ENCODE data around the gene ARHGEF4.
"Not testable (repeated sequence)": the region's sequence is repeated elsewhere in the genome, so short reads cannot be mapped to it uniquely, and the experiment has no call there.

ARHGEF4 gene

DNA sequence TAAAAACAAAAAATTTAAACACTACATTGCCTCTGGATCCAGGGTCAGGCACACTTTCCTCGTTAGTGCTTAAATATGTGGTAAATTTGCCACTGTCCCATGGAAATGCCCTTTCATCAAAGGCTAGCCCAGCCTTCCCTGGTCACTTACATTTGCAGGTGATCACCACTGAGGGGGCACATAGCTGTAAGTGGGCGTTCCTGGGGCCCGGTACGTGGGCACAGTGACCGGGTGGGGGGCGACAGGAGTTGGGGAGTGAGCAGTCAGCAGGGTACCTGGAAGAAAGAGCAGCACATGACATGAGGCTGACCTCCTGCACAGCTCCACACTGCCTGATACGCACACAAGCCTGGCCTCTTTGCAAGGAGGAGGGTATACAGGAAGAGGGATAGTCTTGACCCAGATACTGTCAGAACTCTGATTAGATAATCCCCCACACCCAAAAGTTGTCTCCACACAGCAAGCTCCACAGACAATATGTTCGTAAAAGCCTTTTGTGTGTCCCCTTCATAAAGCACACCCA, 216.1 kb downstream of the ARHGEF4 start:
- no peak for DNase-seq (ENCODE audit: low read depth)

DNA sequence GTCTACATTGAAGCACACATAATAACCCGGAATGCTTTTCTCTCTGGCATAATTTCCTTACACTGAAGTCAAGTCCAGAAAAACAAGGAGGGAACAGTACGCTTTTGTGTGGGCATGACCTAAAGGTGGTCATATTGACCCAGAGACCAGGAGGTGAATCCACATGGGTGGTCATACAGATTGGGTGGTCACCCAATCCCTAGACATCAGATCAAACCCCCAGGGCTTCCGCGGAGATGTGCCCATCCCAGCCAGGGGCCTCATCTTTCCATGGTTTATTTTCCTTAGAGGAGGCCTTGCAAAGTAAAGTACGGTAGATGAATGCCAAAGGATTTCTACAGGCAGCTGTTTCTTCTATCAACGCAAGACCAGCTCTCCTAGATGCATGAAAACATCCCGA, 217.8 kb downstream of the ARHGEF4 start:
- no peak for DNase-seq (ENCODE audit: low read depth)

DNA sequence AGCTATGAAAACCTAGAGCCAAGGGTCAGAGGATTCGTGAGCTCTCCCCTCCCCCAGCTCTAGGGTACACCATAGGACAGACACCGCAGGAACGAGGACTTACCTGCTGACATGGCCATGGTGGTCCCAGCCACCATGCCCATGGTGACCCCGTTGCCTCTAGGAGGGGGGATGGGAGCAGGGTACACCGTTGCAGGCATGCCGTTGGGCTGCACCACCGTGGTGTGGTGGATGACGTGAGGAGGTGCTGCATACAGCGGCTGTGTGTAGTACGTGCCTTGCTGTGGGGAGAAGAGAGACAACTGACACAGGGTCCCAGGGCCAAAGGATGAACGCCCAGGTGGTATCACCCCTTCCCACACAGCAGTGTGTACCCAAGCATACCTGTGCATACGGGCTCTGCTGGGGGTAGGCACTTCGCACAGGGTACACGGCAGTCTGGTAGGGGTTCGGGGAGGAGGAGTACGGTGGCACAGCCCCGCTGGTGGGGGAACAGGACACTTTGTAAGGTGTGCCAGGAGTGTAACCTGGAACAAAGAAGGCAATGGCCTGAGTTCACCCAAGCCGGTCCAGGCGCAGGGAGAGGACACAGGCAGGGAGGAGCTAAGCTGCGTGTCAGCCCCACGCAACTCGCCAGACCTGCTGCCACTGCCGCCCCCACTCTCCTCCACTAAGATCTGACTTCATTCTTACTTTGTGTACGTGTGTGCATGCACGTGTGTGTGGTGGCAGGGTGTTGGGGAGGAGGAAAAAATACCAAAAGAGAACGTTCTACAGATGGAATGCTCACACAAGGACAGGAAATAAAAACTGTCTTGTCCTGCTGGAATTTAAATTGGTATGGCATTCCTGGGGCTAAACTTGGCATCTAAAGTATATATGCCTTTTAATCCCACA, 218.7 kb downstream of the ARHGEF4 start:
- no peak for DNase-seq (ENCODE audit: low read depth)

DNA sequence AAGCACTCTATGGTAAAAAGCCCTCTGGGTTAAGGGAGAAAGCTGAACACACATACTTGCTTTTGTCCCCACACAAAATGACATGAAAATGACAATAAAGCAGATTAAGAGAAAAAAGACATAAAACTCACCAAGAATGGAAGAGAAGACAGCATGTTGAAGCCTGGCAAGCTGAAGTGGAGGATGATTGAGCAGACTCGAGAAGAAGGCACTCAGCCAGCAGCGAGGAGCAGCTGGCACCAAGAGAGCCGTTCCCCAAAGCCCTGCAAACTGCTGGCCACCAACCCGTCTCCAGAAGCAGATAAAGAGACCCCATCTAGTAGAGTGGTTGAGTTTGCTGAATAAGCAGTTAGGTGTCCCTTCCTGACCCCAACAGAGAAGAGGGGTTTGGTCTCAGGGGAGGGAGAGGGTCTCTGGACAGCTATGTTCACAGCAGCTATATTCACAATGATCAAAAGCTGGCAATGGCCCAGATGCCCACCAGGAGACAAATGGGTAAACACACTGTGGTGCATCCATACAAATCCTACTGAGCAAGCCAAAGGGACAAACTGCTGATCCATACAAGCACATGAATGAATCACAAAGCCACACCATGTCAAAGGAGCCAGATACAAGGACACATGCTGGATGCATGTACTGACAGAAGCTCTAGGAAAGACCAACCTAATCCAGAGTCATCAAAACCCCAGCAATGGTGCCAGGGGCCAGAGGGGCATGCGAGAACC, 219.7 kb downstream of the ARHGEF4 start:
- no peak for DNase-seq (ENCODE audit: low read depth)

DNA sequence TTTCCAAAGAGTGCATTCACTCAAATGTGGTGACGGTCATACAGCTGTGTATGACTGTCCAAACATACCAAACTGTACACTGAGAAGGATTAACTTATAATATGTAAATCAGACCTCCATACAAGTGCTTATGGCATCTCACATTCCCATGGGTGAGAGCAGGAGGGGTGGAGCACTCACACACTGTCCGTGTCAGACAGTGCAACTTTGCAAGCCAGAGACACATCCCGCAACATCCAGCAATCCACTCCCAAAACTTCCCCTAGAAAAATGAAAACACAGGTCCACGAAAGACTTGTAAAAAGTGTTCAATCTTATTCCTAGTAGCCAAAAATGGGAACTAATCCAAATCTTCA, 220.2 kb downstream of the ARHGEF4 start:
- DNase-seq (ENCODE audit: low read depth), result no peak

DNA sequence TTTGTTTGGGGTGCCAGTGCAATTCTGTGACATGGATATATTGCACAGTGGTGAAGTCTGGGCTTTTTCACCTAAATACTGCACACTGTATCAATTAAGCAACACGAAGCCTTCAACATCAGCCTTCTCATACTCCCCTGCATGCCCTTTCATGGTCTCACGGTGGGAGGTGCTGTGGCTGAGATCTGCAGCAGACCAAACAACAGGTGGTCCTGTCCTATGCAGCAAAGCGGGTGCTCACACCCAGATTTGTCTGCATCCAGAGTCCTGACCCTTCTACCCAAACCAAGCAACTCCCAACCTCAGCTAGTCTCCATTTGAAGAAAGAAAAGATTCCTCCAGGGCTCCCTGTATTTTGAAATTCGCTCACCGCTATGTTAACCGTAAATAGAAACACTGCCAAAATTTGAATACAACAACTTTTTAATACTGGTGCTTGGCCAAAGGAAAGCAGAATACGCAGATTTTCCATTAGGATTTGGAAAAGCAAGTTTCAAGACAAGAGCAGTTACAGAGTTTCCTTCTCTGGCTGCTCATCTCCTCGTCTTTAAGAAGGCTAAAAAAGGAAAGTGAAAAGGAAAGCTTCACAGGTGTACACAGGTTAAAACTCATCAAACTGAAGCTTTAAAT, 221.6 kb downstream of the ARHGEF4 start:
- DNase-seq (ENCODE audit: low read depth), result no peak

DNA sequence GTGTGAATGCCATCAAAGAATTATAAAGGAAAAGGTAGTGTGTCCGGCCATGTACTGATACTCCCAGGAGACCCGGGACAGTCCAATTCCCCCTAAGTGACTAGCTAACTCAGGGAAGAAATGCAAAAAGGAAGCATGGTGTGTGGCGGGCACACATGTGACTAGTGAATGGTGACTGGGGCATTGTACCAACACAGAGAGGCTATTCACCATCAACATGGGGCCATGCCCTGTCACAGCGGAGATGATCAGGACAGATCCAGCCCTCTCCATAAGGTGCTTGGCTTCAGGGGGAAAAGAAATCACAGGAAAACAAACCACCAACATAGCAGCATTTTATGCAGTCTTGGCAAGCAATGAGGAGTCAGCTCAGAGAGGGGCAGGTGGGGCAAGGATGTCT, 222.2 kb downstream of the ARHGEF4 start:
- DNase-seq (ENCODE audit: low read depth), result no peak

DNA sequence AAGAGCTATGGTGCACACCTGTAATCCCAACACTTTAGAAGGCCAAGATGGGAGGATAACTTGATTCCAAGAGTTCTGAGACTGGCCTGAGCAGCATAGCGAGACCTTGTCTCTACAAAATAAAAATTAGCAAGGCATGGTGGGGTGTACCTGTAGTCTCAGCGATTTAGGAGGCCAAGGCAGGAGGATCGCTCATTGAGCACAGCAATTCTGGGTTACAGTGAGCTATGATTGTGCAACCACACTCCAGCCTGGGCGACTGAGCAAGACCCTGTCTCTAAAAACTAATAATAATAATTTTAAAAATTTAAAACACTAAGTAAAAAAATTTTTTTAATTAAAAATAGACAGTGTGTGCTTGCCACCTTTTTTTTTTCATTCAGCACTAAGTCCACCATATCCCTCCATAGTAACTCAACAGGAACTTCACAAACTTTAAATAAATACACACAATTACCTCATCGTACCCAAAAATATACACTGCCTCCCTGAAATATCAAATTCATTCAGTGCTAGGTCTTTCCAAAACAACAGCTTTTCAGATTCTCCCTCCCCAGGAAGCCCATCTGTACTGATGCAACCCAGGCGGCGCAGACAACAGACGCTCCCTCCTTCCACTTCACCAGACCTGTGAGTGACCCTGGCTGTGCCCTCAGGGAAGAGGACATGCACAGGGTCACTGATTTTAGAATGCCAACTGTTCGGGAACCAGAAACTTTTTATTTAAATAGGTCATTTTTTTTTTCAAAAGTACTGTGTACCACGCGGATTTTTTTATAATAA, 227.0 kb downstream of the ARHGEF4 start:
- DNase-seq (ENCODE audit: low read depth), result no peak

DNA sequence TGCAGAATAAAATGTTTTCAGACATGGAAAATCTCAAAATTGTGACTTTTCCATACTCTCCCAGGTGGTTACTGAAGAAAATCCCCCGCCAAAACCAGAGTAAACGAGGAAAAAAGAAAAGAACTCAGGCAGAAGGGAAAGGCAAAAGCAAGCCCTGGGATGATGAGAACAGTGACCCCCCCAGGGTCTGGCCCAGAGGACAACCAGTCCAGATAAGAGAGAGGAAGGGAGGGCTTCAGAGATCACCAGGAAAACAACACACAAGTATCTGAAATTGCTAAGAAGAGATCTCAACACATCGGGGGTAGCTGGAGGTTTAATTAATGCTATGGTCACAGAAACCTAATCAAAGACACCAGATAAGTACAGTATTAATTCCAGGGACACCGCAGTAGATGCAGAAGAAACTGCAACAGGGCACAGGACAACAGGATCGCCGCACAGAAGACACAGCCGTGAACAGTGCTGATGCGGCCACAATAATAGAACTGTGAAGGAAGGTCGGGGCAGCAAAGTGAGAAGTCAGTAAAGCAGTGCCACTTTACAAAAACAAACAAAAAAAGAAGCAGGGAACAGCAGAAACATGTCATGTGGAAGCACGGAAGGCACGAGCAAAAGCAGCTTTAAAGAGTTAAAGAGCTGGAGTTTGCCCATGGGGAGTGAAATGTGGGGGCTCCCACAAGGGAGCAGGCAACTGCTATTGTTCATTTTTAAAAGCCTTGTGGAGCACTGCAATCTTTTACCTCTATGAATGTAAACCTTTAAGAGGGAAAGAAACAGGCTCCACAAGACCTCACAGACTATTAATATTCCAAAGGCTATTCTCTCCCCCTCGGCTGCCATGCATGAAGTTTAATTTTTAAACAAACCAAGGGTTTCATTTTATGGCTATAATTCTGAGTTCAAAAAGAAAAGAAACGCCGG, 228.1 kb downstream of the ARHGEF4 start:
- DNase-seq (ENCODE audit: low read depth), result no peak

DNA sequence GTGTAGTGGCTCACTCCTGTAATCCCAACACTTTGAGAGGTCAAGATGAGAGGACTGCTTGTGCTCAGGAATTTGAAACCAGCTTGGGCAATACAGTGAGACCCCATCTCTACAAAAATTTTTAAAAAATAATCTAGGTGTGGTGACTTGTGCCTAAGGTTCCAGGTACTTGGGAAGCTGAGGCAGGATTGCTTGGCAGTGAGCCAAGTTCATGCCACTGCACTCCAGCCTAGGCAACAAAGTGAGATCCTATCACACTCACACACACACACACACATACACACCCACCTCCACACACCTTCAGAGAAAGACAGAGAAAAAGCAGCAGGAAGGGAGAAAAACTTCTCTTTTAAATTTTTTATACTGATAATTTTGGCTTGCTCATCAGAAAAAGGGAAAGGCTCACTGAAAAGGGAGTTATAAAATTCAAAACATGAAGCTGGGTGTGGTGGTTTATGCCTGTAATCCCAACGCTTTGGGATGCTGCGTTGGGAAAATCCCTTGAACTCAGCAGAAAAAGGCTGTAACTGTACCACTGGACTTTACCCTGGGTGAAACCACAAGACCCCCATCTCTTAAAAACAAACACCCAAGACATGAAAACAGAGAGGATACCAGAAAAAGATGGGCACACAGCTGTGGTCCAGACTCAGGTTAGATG, 230.9 kb downstream of the ARHGEF4 start:
- no peak for DNase-seq (ENCODE audit: low read depth)

DNA sequence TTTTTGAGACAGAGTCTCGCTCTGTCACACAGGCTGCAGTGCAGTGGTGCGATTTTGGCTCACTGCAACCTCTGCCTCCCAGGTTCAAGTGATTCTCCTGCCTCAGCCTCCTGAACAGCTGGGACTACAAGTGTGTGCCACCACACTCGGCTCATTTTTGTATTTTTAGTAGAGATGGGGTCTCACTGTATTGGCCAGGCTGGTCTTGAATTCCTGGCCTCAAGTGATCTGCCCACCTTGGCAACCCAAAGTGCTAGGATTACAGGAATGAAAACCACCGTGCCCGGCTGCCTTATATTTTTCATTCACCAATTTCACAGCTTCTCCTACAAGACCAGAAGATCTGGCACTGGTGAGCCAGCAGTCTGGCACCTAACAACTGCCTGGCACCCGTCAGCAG, 231.5 kb downstream of the ARHGEF4 start:
- not testable (repeated sequence) for DNase-seq (ENCODE audit: low read depth)

DNA sequence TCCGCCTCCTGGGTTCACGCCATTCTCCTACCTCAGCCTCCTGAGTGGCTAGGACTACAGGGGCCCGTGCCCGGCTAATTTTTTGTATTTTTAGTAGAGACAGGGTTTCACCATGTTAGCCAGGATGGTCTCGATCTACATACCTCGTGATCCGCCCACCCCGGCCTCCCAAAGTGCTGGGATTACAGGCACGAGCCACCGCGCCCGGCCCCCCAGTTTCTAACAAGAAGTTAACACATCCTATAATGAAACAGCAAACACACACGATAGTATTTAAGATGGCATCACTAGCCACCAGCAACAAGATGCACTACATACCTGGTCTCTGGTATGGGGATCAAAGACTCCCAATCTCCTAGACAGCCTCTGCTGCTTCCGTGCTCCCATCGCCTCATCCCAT, 238.9 kb downstream of the ARHGEF4 start:
- not testable (repeated sequence) for DNase-seq (ENCODE audit: low read depth)

DNA sequence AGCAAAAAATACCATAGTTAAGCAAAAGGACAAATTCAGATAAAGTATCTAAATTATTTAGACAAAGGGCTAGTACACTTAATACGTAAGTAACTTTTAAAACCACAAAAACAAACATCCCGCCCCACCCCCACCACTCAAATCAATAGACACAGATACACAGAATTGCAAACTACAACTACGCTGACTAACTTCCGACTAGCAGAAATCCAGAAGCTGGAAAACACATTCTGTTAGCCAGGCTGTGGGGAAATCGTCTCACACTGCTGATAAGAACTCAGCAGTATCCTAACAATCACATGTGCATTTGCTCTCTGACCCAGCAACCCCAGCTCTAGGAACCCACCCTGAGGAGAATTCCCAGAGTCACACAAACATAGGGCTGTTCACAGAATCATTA, 240.0 kb downstream of the ARHGEF4 start:
- no peak for DNase-seq (ENCODE audit: low read depth)

DNA sequence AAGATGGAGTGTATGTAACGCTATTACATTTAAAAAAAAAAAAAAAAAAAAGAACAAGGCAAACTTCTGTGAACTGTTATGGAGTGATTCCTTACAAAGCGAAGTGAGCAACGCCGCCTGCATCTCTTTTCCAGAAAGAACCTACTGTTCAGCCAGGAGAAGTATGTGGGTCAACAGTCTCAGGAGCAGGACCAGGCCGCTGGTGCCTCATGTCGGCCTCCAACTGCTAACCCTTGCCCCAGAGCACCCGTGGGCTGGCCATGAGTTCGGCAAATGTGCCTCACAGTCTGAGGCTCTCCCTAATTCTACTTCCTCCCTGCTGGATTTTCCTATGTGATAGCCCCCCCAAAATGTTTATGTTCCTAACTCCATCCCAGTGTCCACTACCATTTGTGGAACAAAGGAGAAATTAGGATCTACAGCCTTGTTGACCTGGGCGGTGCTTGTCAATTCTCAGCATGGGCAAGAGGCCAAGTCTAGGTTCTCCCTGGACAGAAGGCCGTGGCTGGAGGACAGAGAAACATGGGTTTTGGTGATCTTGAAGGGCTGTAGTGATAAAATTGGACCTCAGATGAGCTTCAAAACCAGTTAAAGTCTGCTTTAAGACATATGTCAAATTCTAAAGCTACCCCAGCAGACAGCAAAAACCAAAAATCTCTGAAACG, 240.6 kb downstream of the ARHGEF4 start:
- DNase-seq (ENCODE audit: low read depth), result no peak

DNA sequence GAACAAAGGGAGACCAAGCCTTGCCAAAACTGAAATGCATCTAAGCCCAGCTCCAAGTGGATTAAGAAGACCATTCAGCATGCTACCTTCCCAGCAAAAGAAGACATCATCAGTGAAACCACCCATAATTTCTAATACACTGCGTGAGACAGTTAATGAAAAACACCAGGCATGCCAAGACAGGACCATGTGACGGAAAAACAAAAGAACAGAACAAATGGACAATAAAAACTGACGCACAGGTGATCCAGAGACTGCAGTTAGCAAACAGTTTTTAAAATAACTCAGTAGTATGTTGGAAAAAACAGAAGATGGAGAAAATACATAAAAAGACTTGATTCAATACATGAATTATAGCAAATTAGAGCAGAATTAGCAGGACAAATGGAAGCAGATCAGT, 241.3 kb downstream of the ARHGEF4 start:
- no peak for DNase-seq (ENCODE audit: low read depth)

DNA sequence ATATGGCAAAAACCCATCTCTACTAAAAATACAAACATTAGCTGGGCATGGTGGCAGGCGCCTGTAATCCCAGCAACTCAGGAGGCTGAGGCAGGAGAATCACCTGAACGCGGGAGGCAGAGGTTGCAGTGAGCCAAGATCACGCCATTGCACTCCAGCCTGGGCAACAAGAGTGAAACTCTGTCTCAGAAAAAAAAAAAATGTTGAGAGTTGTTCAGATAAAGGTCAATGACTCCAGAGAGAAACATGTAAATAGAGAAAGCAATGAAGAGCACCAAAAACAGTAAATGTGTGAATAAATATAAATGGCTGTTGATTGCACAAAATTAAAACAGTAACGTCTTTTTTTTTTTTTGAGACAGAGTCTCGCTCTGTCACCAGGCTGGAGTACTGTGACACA, 243.2 kb downstream of the ARHGEF4 start:
- DNase-seq (ENCODE audit: low read depth), result not testable (repeated sequence)

DNA sequence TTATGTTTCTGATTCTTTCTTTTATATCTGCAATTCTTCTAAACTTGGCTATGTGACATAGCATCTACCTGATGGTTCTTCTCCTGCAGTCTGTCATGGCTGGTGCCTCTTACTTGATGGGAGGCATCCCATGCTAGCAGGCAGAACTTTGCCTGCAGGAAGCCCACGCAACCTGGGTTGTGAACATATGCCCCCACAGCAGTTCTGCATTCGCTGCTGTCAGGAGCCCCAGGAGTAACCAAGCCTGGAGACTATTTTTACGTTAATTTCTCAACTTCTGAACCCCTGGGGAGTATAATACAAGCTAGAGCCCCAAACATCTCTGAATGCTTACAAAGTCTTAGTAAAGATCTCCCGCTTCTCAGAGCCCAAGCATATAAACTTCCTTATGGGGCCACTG, 244.5 kb downstream of the ARHGEF4 start:
- DNase-seq (ENCODE audit: low read depth), result no peak

DNA sequence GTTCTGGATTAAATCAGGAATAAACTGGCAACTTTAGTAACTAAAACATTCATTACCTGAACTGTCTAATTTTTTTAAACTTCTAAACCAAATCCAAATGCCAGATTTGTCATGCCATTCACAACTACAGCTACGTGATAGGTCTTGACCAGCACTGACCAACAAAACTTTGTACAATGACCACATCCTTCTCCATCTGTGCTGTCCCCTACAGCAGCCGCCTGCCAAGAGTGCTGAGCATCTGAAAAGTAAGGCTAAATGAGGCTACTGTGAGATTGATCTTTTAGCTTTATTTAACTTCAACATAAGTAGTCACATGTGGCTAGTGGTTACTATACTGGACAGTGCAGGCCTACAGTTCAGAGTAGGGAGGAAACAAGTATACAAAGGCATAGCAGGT, 248.9 kb downstream of the ARHGEF4 start:
- no peak for DNase-seq (ENCODE audit: low read depth)

DNA sequence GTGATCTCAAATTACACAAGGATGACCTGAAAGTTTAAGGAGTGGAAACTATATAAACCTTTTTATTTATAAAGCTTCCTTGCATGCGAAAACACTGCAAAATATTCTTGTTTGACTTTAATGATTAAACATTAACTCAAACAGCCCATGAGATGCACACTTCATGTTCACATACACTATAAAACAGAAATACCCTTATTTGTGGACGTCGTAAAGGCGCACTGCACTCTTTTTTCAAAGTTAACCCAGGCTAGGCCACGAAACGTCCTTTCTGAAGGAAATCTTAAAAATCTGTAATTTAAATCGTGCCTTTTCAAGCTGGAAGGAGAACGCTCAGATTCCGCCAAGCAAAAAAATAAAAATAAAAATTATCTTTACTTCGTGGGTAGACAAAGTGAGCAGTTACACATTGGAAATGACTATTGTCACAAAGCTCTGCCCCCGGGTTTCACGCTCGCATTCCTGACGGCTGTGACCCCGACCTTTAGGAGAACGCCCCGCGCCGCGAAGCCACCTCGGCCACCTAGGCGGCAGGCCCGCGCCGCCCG, 255.8 kb downstream of the ARHGEF4 start:
- DNase-seq (ENCODE audit: low read depth), result no peak
